ENCODE measurements around the gene DNLZ.

DNLZ gene

DNA sequence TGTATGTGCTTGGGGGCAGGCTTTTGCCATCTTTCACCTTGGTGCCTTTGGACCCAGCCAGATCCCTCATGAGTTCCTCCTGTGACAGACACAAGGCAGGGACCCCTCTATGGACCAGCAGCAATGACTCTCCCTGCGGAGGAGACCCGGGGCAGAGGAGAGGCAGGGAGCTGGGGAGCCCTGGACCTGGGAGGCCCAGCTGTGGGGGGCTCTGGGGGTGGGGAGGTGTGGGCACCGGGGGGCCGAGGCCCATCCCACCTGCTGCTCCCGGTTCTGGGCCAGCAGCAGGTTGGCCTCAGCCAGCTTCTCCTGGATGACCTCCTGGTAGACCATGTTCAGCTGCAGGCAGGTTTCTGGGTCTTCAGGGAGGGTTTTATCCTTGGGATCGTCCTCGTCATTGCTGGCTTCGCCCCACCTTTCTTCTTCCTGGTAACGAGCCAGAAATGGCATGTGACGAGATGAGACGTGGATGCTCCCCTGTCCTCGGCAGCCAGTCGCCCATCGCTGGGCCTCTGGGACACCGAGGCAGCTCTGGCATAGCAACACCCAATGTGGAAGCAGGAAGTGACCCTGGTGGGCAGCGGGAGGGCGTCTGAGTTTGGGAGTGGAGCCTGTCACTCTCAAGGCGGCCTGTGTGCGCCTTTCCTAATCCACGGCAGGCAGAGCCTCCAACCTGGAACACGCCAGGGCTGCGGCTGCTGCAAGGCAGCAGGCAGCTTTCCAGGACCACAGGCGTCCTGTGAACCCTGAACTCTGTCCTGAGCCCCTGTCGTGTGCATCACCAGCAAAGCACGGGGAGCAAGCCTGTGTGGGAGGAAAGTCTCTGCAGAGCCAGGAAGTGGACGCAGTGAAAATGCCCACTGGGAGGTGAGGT lies 32.0 kb upstream of the DNLZ start:
- no peak for DNase-seq

DNA sequence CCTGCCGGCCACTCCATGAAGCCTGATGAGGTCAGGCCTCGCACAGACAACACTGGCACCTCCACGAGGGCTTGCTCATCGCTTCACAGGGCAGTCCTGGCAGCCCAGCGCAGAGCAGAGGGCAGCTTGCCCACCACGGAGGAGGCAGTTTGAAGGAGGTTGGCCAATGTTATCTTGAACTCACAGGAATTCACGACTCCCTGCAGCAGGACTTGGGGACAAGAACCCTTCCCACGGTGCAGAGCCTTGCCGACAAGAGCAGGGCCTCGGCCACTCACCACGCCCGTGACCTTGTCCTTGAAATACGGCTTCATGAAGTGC lies 31.4 kb upstream of the DNLZ start:
- DNase-seq: no peak

DNA sequence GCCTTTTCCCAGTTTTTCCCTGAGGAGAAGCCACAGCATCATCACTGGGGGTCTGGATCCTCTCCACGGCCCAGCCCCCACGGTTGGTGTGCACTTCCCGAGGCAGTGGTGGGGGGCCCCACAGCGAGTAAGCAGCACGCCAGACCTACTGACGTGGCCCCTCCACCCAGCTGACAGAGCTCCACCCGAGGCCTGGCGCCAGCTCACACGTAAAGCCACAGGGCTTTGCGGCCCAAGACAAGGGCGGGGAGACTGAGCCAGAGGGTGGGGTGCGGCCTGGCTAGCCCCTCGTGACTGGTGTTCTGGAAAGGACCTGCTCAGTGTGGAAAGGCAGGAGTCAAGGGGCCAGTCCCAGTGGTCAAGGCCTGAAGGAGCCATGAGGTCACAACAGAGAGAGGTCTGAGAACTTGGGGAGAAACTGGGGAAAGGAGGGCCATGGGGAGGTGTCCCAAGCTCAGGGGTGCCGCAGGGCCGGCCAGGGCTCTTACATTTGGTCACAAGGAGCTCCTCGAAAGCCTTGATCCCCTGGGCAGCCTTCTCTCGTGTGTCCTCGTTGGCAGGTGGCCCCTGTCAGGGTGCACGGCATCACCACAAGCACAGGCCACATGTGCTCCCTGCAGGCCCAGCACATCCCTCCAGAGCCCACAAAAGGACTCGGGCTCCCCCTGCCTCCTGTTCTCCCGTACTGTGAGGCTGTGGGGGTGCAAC lies 30.9 kb upstream of the DNLZ start:
- no peak for DNase-seq

DNA sequence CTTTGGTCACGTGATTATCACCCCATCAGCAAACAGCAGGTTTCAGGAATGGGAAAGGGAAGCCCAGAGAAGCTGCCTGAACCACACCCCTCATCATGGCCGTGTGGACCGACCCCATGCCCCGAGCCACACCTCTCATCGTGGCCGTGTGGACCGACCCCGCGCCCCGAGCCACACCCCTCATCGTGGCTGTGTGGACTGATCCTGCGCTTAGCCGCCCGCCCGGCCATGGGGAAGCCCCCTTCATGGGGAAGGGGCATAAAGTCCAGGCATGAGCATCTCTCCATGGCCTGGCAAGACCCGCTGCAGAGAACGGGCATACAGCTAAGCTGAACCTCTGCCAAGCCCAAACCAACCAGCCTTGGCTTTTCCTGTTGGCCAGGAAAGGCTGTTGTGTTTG lies 30.0 kb upstream of the DNLZ start:
- DNase-seq: no peak

DNA sequence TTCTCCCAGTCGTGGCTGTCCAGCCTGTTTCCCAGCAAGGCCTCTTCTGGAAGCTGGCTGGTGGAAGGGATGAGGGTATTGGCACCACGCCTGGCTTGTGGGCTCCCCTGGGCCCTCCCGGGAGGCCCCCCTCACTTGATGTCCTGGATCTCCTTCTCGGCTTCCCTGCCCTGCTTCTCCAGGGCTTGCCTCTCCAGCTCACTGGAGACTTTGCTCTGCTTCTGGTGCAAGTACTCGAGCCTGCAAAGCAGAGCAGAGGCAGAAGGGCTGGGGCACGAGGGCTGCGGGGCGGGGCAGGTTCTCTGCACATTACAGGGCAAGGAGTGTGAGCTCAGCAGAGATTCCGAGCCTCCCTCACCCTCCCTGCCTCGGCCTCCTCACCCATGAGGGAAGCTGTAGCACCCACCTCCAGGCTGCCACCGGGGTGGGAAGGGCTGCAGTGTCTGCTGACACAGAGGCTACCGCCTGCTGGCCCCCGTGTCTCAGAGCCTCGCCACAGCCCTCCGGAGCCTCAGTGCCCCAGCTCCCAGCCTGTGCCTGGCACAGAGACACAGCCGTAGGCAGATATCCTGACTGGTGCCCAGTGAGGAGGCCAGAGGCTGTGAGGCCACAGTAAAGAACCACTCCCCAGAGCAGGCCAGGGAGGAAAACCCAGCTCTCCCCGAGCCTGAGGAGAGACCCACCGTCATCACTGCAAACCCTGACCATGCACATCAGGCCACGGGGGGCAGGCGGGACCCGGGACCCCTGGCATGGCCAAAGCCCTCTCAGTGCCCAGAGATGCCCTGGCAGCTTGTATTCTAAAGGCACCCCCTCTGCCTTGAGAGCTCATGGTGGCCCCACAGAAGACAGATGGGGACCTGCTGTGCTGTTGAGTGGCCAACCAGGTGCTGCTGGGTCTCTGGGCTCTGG lies 29.2 kb upstream of the DNLZ start:
- DNase-seq: no peak

DNA sequence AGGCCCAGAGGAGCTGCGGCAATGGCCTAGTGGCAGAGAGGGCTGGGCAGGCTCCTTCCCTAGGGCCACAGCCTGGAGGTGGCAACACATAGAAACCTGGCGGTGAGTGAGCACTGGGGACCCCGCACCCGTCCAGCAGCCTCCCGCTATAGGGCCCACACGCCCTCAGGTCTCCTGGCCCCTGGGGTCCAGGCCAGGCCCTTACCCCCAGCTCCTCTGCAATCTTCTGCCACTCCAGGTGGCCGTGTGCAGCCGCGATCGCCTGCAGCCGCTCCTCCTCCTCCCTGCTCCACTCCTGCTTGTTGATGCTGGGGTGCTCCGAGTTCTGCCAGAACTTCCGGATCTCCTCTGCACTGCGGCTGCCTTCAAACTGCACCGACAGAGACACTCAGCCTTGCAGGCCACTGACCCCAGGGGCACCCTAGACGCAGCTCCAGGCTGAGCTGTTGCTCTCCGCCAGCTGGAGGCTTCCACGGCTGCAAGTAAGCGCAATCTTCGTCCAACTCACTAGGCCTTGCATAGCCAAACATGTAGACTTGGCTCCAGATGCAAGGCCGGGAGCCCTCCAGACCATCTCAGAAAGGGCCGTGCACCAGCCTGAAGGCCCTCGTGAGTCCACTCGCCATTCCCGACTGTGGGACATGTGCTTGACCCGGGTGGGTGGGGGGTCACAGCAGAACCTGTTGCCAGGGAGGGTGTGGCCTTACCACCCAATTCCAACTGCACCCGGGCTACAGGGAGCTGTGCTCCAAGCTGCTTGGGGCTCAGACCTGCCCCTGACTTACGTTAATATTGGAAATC lies 28.4 kb upstream of the DNLZ start:
- DNase-seq: no peak

DNA sequence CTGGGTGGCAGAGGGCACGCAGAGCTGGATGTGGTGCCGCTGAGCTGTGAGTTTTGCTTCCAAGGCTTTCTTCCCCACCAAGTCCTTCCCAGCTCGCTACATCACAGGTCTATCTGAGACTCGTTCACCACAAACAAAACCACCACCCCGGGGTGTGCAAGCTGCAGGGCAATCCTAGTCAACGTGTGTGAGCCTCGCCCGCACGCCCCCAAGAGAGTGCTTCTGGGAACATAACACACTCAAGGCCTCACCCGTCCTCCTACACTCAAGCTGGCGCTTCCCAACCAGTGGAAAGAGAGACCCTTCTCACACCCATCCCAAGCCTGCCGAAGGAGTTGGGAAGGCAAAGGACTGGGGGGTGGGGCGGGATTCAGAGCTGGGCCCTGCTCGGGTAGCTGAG lies 25.9 kb upstream of the DNLZ start:
- peak; percentile 78 for DNase-seq

DNA sequence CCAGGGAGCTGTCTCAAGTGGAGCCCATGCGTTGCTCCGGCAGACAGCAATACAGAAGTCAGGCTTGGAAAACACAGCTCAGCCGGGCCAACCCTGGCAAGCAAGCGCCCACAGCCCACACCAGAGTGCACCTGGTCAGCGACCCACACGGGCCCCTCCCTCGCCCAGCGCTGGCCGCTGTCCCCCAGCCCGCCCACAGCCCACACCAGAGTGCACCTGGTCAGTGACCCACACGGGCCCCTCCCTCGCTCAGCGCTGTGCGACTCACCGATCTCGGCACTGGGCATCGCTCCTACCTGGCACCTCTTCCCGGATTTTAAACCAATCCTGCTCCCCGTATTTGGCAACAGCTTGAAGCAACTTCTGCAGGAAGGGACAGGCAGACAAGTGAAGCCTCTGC lies 23.7 kb upstream of the DNLZ start:
- DNase-seq: no peak

DNA sequence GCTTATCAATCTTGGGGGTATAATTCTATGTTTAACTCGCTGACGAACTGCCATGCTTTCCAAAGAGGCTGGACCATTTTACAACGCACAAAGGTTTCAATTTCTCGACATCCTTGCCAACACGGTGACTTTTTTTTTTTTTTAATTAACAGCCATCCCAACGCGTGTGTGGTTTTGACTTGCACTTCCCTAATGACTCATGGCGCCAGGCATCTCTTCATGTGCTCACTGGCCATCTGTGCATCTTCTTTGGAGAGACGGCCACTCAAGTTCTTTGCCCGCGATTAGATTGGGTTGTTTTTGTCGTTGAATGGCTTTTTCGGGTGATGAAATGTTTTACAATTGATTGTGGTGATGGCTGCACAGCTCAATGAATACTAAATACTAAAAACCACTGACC lies 22.5 kb upstream of the DNLZ start:
- no peak for DNase-seq

DNA sequence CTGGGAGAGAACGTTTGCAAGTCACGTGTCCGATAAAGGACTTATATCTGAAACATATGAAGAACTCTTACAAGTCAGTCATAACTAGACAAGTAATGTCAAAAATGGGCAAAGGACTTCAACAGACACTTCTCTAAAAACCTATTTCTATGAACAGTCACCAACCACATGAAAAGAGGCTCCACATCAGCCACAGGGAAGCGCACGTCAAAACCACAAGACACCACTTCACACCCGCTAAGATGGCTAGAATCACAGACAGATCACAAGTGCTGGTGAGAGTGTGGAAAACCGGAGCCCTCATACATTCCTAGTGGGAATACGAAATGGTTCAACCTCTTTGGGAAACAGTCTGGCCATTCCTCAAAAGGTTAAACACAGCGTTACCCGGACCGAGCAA lies 21.5 kb upstream of the DNLZ start:
- DNase-seq: peak; percentile 26

DNA sequence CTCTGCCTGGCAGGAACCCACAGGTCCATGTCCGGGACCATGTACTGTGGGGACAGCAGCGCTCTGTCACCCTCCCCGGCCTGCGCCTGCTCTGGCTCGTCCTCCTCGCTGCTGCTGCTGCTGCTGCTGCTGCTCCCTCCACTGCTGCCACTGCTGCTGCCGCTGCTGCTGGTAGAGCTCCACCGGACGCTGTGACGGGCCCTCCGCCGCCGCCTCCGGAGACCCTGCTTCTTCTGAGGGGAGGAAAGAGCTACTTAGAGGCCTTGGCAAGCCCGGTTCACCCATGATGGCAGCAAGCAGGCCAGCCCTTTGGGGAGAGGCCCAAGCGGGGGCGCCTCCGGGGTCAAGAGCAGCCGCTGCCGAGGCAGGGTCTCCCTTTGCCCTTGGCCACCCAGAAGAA lies 19.9 kb upstream of the DNLZ start:
- DNase-seq: no peak

DNA sequence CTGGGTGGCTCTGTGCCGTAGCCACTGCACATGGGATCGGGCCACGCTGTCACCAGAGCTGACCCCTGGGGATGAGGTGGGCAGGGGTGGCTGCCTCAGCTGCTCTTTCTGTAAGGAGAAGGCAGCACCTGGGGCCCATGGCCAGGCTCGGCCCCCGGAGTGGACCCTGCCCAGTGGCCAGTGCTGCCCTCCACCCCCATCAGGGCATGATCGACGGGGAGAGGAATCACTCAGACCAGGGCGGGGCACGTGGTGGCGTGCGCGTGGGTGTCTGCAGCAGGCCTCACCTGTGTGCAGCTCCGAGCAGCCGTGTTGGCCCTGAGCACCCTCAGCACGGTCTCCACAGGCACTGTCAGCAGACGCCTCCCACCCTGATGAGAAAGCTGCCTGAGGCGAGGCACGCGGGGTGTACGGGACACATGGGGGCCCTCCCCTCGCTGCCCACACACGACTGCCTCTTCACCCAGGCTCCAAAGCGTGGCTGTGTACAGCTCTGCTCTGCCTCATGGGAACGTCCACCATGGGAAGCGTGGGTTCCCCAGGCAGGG lies 18.5 kb upstream of the DNLZ start:
- no peak for DNase-seq

DNA sequence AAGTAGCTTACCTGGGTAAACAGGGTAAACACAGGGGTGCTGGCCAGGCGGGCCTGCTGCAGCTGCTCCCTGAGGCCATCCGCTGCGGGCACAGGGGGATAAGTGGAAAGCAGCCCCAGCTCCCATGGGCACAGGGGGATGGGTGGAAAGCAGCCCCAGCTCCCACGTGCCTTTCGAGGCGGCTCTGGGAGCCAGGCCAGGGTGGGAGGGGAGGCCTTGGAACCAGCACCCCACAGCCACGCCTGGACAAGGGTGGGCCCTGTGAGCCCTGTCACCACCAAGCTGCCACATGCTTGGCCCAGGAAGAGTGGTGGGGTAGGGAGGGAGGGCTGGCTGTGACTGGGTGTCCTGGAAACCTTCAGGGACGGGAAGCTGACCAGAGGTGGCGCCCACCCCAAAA lies 17.8 kb upstream of the DNLZ start:
- no peak for DNase-seq

DNA sequence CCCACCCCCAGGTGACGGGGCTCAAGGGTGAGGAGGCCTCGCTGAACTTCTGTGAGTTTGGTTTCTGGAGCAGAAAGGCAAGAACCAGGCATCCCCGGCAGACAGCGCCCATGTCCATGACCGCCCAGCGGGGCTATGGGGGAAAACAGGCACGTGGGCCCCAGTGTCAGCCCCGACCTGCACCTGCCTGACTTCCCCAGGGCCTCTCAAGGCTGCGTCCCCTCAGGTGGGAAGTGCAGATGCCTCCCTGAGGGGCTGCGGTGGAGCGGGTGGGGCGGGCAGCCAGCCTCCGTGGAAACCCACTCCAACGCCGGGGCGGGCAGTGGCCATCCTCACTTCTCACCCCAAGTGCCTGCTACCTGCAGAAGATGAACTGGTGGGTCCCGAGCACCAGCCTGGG lies 16.8 kb upstream of the DNLZ start:
- no peak for DNase-seq

DNA sequence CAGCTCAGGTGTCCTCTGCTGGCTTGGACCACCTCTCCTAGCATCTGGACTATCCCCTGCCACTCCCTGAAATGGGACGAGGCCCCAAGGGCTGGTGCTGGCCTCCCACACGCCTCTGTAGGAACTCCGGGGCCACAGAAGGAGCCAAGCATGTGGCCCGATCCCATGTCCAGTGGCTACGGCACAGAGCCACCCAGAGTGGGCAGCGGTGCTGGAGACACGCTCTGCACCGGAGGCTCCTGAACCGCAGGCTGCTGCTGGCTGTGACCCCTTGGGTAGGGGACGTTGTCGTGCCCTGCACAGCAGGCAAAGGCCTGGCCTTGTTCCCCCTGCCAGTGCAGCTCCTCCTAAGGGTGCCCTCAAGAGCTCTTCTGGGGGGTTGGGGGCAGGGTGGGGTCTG lies 16.3 kb upstream of the DNLZ start:
- no peak for DNase-seq

DNA sequence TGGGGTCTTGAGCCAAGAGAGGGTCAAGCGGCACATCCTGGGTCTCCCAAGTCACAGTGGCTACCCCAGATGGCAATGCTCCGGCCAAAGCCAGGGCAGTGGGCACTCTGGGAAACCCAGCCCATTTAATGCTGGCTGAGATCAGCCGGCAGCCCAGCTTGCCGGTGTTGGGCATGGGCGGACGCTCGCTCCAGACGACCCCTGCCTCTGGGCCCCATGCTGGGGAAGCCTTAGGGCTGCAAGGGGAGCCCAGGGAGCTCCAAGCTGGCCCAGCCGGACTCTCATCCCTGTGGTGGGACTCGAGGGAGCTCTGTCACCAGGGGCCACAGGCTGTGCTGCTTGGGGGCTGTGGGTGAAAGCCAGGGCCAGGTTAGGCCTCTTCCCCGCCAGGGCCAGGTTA lies 15.9 kb upstream of the DNLZ start:
- no peak for DNase-seq

DNA sequence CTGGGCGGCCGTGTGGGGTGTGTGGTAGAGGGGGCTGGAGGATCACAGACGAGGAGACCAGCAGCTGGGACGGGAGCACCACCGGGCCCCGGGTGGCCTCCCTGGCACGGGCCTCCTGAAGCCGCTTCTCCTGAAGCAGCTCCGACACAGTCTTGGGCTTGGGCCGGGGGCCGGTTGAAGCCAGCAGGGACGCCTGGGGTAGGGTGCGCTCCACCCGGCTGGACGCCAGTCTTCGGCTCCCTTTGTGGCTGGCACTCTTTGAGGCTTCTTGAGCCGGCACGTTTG lies 15.4 kb upstream of the DNLZ start:
- DNase-seq: no peak

DNA sequence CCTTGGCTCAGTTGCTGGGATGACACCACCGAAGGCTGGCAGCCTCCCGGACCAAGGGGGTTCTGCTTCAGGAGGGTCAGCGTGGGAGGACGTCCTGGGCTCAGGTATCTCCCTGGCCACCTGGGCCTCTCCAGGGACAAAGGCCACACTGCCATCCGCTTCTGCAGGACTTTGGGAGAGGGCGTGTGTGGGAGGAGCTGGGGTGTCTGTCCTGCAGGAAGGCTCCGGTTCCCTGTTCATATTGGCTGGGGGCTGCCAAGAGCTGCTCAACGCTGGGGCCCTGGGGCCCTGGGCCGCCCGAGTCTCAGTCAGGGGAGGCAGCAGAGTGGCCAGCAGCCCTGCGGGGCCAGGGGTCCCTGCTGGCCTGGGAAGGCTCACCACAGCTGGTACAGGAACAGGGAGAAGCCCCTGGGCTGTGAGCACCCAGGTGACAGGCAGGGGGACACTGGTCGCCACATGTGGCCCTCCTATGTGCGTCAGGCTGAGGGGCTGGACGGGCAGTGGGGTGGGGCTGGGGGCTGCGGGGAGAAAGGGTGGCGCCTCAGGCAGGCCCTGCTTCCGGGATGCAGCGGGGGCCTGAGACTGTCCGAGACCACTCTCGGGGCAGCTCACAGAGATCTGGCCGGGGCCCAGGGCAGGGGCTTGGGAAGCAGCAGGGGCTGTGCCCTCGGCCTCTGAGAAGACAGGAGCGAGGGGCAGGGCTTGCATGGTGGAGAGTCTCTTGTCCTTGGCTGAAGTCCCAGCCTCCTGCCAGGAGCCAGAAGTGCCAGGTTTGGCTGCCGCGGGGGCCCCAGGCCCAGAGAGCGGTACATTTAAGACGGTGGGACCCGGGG lies 14.8 kb upstream of the DNLZ start:
- DNase-seq: no peak

DNA sequence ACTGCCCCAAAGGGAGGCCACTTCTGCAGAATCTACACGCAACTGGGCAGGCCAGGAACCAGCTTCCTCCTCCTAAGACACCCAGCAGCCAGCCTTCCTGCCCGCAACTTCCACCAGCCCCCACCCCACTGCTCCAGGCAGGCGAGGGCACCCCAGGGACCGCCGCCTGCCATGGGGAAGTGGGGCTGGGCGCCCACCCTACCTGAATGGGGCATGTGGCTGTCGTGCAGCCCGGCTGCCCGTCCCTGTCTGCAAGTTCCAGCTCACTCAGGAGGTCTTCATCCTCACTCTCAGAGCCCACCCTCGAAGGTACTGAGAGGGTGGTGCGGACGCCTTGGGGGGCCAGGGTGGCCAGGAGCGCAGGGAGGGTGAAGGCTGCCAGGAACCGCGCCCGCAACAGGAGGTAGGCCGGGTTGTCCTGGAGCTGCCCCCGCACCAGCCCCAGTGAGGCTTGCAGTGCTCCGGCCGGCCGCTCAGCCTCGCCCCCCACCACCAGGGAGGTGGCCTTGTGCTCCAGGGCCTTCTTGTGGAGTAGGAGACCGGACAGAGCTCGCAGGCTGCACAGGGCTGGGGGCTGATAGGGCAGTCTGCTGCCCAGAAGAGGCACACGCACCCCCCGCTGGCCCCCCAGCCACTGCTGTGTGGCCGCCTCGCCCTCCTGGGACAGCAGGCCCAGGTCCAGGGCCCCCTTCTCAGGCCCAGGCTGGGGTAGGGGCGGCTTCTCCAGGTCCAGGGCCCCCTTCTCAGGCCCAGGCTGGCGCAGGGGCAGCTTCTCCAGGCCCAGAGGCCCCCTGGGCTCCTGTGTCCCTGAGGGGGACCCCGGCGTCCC lies 14.0 kb upstream of the DNLZ start:
- DNase-seq: peak; percentile 40

DNA sequence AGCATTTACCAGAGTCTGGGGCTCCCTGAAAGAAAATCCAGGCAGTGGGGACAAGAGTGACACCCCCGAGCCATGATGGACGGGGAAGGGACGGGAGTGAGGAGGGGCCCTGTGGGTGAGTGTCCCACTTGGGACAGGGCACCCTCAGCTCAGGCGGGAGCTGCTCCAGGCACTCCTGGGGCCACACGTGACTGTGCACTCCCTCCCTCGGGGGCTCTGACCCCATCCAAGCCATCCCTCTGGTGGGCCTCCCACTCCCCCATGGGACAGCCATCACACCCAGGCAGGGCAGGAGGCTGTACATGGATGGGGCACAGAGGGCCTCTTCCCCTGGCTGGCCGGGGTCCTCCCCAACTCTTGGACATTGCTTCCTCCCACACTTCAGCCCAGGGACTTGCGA lies 12.9 kb upstream of the DNLZ start:
- DNase-seq: no peak

DNA sequence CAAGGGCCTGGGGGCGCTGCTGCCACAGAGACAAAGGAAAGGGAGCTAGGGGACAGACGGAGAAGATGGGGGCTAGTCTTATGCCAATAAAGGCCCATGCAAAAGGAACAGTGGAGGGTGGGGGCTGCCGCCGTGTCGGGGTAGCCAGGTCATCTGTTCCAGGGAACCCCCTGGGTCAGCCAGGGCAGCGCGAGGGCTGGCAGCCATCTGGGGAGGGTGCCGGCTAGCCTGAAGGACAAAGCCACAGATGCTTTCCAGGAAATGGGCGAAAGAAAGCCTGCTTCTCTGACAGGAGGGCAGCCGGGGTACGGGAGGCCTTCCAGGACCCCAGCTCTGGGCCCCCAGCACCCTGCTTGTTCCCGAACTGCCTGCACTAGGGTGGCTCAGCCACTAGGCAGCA lies 11.6 kb upstream of the DNLZ start:
- no peak for DNase-seq

Measured in hematopoietic multipotent progenitor cell treated with erythropoietin and hydrocortisone succinate and interleukin-3 and kit ligand, for 4 days (in vitro differentiated cells).